Vagina (tissue), 2 donors: ENCODE data around the gene NRXN2. TPM values are rescaled to one million over a fixed set of nuclear protein-coding genes. Genes with fewer than 3 reads are reported as not detected.
"Not testable (repeated sequence)": the region's sequence is repeated elsewhere in the genome, so short reads cannot be mapped to it uniquely, and the experiment has no call there.

ENCODE experiments used
- DNase-seq, 2 donors: peaks; one replicate each; pipeline ENCODE4 v3.0.0-alpha.2; 2017; ENCODE audit errors: extremely low spot score in 2 of 2
- H3K27ac ChIP-seq: fragments of 200-600 bp; sonication (generic); one replicate; pipeline ENCODE4 v1.5.1; 2019
- H3K27me3 ChIP-seq: fragments of 200-600 bp; sonication (generic); one replicate; pipeline ENCODE4 v1.5.1; 2019
- H3K36me3 ChIP-seq, 2 donors: fragments of 200-600 bp; sonication (generic); one replicate each; pipeline ENCODE4 v1.5.1; 2017 to 2019
- H3K4me1 ChIP-seq: fragments of 200-600 bp; sonication (generic); one replicate; pipeline ENCODE4 v1.5.1; 2019
- H3K4me3 ChIP-seq, 2 donors: fragments of 200-600 bp; sonication (generic); 1 replicate in 1 of 2; 2 replicates in 1 of 2; pipeline ENCODE4 v1.5.1; 2016 to 2019
- H3K9me3 ChIP-seq: fragments of 200-600 bp; sonication (generic); one replicate; pipeline ENCODE4 v1.5.1; 2019
- CTCF ChIP-seq, 3 experiments: fragments of 450-650 bp in 2 of 3; fragments of 200-600 bp in 1 of 3; sonication (generic) in 1 of 3; IDR thresholded peaks; one replicate each; pipeline ENCODE4 v1.5.1; 2017 to 2019; ENCODE audit warnings: antibody characterized with exemption in 3 of 3, mild to moderate bottlenecking in 2 of 3, moderate library complexity in 2 of 3
- POLR2A ChIP-seq, 2 donors: fragments of 450-650 bp; IDR thresholded peaks; one replicate each; pipeline ENCODE4 v1.6.1; 2017; ENCODE audit warnings: antibody characterized with exemption in 2 of 2, mild to moderate bottlenecking in 2 of 2, moderate library complexity in 2 of 2
- POLR2AphosphoS5 ChIP-seq, 2 donors: sonication (generic); formaldehyde crosslinking; IDR thresholded peaks; one replicate each; pipeline ENCODE4 v1.9.0; 2017; ENCODE audit warnings: antibody characterized with exemption in 2 of 2, mild to moderate bottlenecking in 2 of 2, low read depth in 1 of 2; ENCODE audit not compliant: insufficient read depth in 1 of 2
- intact Hi-C: fragments of 100-400 bp; cut with DNase I; formaldehyde crosslinking; loops from one replicate; pipeline ENCODE4 v1.15.1; 2023
- total RNA-seq: library from RNA; depleted of rRNA; stranded (reverse); fragments of >200 nt; gene quantifications from one replicate; pipeline ENCODE4 v1.2.3, GENCODE V29; 2016

The NRXN2 gene
- total RNA-seq, 1 donor from 2014 or later = 16.9 TPM

DNA sequence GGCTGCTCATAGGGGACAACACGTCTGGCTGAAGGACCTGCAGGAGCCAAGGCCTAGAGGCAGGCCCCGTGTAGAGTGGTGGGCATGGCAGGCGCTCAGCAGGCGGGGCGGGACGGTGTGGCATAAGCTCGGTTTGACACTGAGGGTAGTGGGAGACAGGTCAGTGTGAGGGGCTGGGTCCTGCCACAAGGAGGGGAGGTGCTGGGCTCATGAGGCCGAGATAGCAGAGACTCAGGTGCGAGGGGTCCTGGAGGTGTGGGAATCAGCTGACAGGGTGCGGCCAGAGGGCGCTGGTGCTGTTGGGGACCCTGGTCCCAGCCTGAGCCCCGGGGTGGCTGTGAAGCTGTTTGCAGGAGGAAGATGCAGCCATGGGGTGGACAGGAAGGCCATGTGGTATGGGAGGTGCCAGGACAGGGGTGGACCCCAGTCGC lies 125.3 kb downstream of the NRXN2 start:
- Histone ChIP-seq H3K27ac (no peak overlapping the region), H3K9me3 (no peaks in the 10 kb centered on the region), H3K36me3 (no peaks in the 10 kb centered on the region), H3K4me1 (no peaks in the 10 kb centered on the region), H3K27me3 (no peaks in the 10 kb centered on the region), H3K4me3 (no peak overlapping the region)
- no peak for DNase-seq
- intact Hi-C loops = no loop called here
- TF ChIP-seq POLR2A (IDR thresholded peaks at IDR 0.05) (no peak), CTCF (IDR thresholded peaks at IDR 0.05) (no peak), POLR2AphosphoS5 (IDR thresholded peaks at IDR 0.05; ENCODE audit: insufficient read depth in 1 of 2, low read depth in 1 of 2) (no peak)

- H3K4me1 ChIP-seq, H3K27me3 ChIP-seq, H3K9me3 ChIP-seq, H3K27ac ChIP-seq, H3K36me3 ChIP-seq, H3K4me3 ChIP-seq, intact Hi-C loops, DNase-seq: not testable (repeated sequence)
These were observed 127.1 kb downstream of the NRXN2 start for GRCh38 chr11:64595922-64596321.

- Histone ChIP-seq H3K4me1 (no peaks in the 10 kb centered on the region), H3K4me3 (no peak overlapping the region), H3K27ac (no peak overlapping the region), H3K9me3 (no peaks in the 10 kb centered on the region), H3K36me3 (no peaks in the 10 kb centered on the region), H3K27me3 (no peaks in the 10 kb centered on the region)
- no peak for TF ChIP-seq CTCF (IDR thresholded peaks at IDR 0.05)
- TF ChIP-seq POLR2AphosphoS5 (IDR thresholded peaks at IDR 0.05; ENCODE audit: insufficient read depth in 1 of 2, low read depth in 1 of 2) = no peak
- no peak for TF ChIP-seq POLR2A (IDR thresholded peaks at IDR 0.05)
- intact Hi-C loops = no loop called here
- DNase-seq = no peak
These were observed 128.6 kb downstream of the NRXN2 start for GRCh38 chr11:64594159-64594939.

DNA sequence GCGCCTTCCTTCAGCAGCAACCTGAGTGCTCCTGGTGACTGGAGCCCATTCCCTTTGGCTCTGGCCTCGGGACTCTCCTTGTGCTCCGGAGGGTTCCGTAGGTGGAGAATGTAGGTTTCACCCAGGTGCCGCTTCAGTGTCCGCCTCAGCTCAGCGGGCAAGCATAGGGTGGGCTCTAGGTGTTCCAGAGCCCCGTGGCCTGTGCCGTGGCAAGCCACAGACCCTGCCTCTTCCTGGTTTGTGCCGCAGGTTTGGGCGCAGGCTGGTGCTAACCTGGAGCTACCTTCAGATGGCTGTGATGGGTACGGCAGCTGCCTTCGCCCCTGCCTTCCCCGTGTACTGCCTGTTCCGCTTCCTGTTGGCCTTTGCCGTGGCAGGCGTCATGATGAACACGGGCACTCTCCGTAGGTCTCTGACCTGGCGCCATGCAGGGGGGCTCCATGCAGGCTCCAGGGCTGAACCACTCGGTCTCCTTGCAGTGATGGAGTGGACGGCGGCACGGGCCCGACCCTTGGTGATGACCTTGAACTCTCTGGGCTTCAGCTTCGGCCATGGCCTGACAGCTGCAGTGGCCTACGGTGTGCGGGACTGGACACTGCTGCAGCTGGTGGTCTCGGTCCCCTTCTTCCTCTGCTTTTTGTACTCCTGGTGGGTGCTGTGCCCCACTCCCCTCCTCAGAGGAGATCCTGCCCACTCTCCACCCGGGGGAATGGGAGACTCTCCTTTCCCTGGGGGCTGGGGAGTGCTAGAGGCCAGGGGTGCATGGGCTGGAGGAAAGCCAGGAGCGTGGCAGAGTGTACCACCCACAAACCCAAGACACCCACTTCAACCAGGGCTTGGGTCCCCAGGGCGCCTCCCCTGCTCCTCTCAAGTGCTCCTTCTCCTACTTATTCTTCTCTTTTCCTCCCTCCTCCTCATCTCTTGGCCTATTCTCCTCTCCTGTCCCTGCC lies 129.6 kb downstream of the NRXN2 start:
- Histone ChIP-seq H3K4me3 (no peak overlapping the region), H3K27ac (no peak overlapping the region), H3K9me3 (no peaks in the 10 kb centered on the region), H3K27me3 (no peaks in the 10 kb centered on the region), H3K36me3 (no peaks in the 10 kb centered on the region), H3K4me1 (no peaks in the 10 kb centered on the region)
- intact Hi-C loops = no loop called here
- no peak for DNase-seq
- TF ChIP-seq POLR2A (IDR thresholded peaks at IDR 0.05) (no peak), CTCF (IDR thresholded peaks at IDR 0.05) (no peak), POLR2AphosphoS5 (IDR thresholded peaks at IDR 0.05; ENCODE audit: insufficient read depth in 1 of 2, low read depth in 1 of 2) (no peak)

- no peak overlapping the region for H3K27ac ChIP-seq
- no peak for DNase-seq
- intact Hi-C loops = no loop called here
- H3K27me3 ChIP-seq = no peaks in the 10 kb centered on the region
- no peak for TF ChIP-seq POLR2A (IDR thresholded peaks at IDR 0.05)
- TF ChIP-seq CTCF (IDR thresholded peaks at IDR 0.05) = no peak
- TF ChIP-seq POLR2AphosphoS5 (IDR thresholded peaks at IDR 0.05; ENCODE audit: insufficient read depth in 1 of 2, low read depth in 1 of 2) = no peak
- no peaks in the 10 kb centered on the region for H3K36me3 ChIP-seq
- H3K4me1 ChIP-seq = no peaks in the 10 kb centered on the region
- no peak overlapping the region for H3K4me3 ChIP-seq
- H3K9me3 ChIP-seq = no peaks in the 10 kb centered on the region
These were observed 130.3 kb downstream of the NRXN2 start for GRCh38 chr11:64592656-64593055.
